ENCODE results near the gene IGFALS.

GRCh38 chr16:1746693-1747195 is 46.8 kb downstream of the IGFALS start:
- TF ChIP-seq POLR2AphosphoS5 (IDR thresholded peaks at IDR 0.05; ENCODE audit: insufficient read depth in 1 of 2, low read depth in 1 of 2): no peak
- TF ChIP-seq POLR2A (IDR thresholded peaks at IDR 0.05): no peak
- no peak for TF ChIP-seq CTCF (IDR thresholded peaks at IDR 0.05)

Data from vagina (tissue), 2 donors.